GM19043 (cell line): ENCODE measurements around the gene SLC4A2.

Experiments
- ATAC-seq: cut with Tn5 transposase; IDR thresholded peaks from one replicate; pipeline ENCODE4 v1.9.1; 2021; ENCODE audit warnings: low read depth; ENCODE audit not compliant: unreplicated experiment

Gene SLC4A2

GRCh38 chr7:151125846-151126481 is 66.6 kb downstream of the SLC4A2 start:
- no peak for ATAC-seq
